ENCODE results near the gene RBM3. TPM values are rescaled to one million over a fixed set of nuclear protein-coding genes. Genes with fewer than 3 reads are reported as not detected.
A peak's percentile ranks its signal among the peaks of the same experiment; 100 is the strongest.

RBM3 gene
- total and polyA plus RNA-seq, 7 donors, result 15.9 to 206 (median 68.9) TPM

- WGBS, 3 donors, result 83 to 94% (median 86%) methylated on average over 9 to 25 of the region's 25 CpGs
- H3K27ac ChIP-seq, result no peak overlapping the region
- ATAC-seq, result no peak
- H3K4me1 ChIP-seq, result no peaks in the 10 kb centered on the region
- peaks cover 0 to 3% (median 0%) of the 10 kb centered on the region in 3 donors for H3K27me3 ChIP-seq (ENCODE audit: insufficient read depth in 3 of 3, low read length in 2 of 3)
- peak overlapping the region; percentile 80 for H3K4me3 ChIP-seq
- no peak for DNase-seq
- intact Hi-C loops (cut with DNase I), result no loop called here
- H3K36me3 ChIP-seq (ENCODE audit: insufficient read depth in 1 of 2, low read depth in 1 of 2), result peaks cover 2 to 49% of the 10 kb centered on the region in 2 donors
- no peak for TF ChIP-seq CTCF (IDR thresholded peaks at IDR 0.05)
- H3K9me3 ChIP-seq, result no peaks in the 10 kb centered on the region
Observed at GRCh38 chrX:48598614-48599013, 24.3 kb downstream of the RBM3 start.

GRCh38 chrX:48599341-48599740 lies 25.1 kb downstream of the RBM3 start:
- Histone ChIP-seq H3K4me1 (no peaks in the 10 kb centered on the region), H3K27ac (no peak overlapping the region), H3K36me3 (ENCODE audit: insufficient read depth in 1 of 2, low read depth in 1 of 2) (peaks cover 2 to 56% of the 10 kb centered on the region in 2 donors), H3K9me3 (no peaks in the 10 kb centered on the region), H3K4me3 (no peak overlapping the region), H3K27me3 (ENCODE audit: insufficient read depth in 3 of 3, low read length in 2 of 3) (no peaks in the 10 kb centered on the region)
- DNase-seq (peak in 1 of 2 donors; percentile 57), ATAC-seq (no peak)
- intact Hi-C loops (cut with DNase I), result no loop called here
- 78 to 95% (median 92%) methylated on average over 11 to 20 of the region's 20 CpGs for WGBS, 3 donors
- TF ChIP-seq CTCF (IDR thresholded peaks at IDR 0.05), result no peak

- Histone ChIP-seq H3K27me3 (ENCODE audit: insufficient read depth in 3 of 3, low read length in 2 of 3) (no peaks in the 10 kb centered on the region), H3K27ac (no peak overlapping the region), H3K4me1 (no peaks in the 10 kb centered on the region), H3K4me3 (no peak overlapping the region), H3K9me3 (no peaks in the 10 kb centered on the region), H3K36me3 (ENCODE audit: insufficient read depth in 1 of 2, low read depth in 1 of 2) (peaks cover 2 to 64% of the 10 kb centered on the region in 2 donors)
- intact Hi-C loops (cut with DNase I), result no loop called here
- no peak for ATAC-seq
- no peak for TF ChIP-seq CTCF (IDR thresholded peaks at IDR 0.05)
- no peak for DNase-seq
- WGBS, 3 donors, result 82 to 86% (median 84%) methylated on average over 12 to 19 of the region's 19 CpGs
Observed at GRCh38 chrX:48600226-48600625, 25.9 kb downstream of the RBM3 start.

GRCh38 chrX:48601741-48602394 lies 27.6 kb downstream of the RBM3 start:
- Histone ChIP-seq H3K9me3 (no peaks in the 10 kb centered on the region), H3K36me3 (ENCODE audit: insufficient read depth in 1 of 2, low read depth in 1 of 2) (peaks cover 2 to 64% of the 10 kb centered on the region in 2 donors), H3K4me3 (no peak overlapping the region), H3K27me3 (ENCODE audit: insufficient read depth in 3 of 3, low read length in 2 of 3) (no peaks in the 10 kb centered on the region), H3K4me1 (no peaks in the 10 kb centered on the region), H3K27ac (no peak overlapping the region)
- WGBS, 3 donors, result 71 to 86% (median 78%) methylated on average over 9 to 17 of the region's 17 CpGs
- intact Hi-C loops (cut with DNase I), result no loop called here
- DNase-seq (no peak), ATAC-seq (no peak)
- TF ChIP-seq CTCF (IDR thresholded peaks at IDR 0.05), result no peak

- no peak for TF ChIP-seq CTCF (IDR thresholded peaks at IDR 0.05)
- Histone ChIP-seq H3K27me3 (ENCODE audit: insufficient read depth in 3 of 3, low read length in 2 of 3) (no peaks in the 10 kb centered on the region), H3K4me3 (no peak overlapping the region), H3K9me3 (no peaks in the 10 kb centered on the region), H3K27ac (no peak overlapping the region), H3K4me1 (no peaks in the 10 kb centered on the region), H3K36me3 (ENCODE audit: insufficient read depth in 1 of 2, low read depth in 1 of 2) (peaks cover 2 to 52% of the 10 kb centered on the region in 2 donors)
- ATAC-seq, result no peak
- intact Hi-C loops (cut with DNase I), result no loop called here
- 85 to 94% (median 90%) methylated on average over 13 to 16 of the region's 16 CpGs for WGBS, 3 donors
- no peak for DNase-seq
Observed at GRCh38 chrX:48604701-48605100, 30.4 kb downstream of the RBM3 start.
